Measurements from ENCODE around the gene NKX6-1.

Gene NKX6-1

DNA sequence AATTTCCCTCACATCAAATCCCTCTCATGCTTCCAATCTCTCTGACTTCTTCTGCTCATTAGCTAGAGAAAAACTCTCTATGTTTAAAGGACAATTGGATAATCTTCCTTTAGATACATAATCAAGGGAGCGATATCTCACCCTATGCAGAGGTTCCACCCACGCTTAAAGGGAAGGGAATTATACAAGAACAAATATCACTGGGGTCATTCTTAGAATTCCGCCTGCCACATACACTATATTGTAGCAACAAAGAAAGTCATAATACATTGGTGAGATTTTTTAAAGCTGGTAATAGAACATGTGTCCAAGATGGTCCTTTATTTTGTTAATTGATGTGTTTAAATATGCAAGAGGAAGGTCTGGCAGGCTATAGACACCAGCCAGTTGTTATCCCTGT, 31.5 kb downstream of the NKX6-1 start:
- no peak overlapping the region for H3K4me3 ChIP-seq (ENCODE audit: low read length)
- TF ChIP-seq, protein P1, sequence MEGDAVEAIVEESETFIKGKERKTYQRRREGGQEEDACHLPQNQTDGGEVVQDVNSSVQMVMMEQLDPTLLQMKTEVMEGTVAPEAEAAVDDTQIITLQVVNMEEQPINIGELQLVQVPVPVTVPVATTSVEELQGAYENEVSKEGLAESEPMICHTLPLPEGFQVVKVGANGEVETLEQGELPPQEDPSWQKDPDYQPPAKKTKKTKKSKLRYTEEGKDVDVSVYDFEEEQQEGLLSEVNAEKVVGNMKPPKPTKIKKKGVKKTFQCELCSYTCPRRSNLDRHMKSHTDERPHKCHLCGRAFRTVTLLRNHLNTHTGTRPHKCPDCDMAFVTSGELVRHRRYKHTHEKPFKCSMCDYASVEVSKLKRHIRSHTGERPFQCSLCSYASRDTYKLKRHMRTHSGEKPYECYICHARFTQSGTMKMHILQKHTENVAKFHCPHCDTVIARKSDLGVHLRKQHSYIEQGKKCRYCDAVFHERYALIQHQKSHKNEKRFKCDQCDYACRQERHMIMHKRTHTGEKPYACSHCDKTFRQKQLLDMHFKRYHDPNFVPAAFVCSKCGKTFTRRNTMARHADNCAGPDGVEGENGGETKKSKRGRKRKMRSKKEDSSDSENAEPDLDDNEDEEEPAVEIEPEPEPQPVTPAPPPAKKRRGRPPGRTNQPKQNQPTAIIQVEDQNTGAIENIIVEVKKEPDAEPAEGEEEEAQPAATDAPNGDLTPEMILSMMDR (IDR thresholded peaks at IDR 0.05; ENCODE audit: low read depth, low read length, poor library complexity, severe bottlenecking), result no peak
- TF ChIP-seq EZH2phosphoT487 (IDR thresholded peaks at IDR 0.05; ENCODE audit: borderline replicate concordance, low read length), result no peak
- no peaks in the 10 kb centered on the region for H3K27me3 ChIP-seq (ENCODE audit: control insufficient read depth, low read length)
- no peak overlapping the region for H3K27ac ChIP-seq (ENCODE audit: low read depth, low read length)
- H4K20me1 ChIP-seq (ENCODE audit: control insufficient read depth, insufficient read depth, low read depth, low read length), result no peaks in the 10 kb centered on the region
- H3K9me3 ChIP-seq (ENCODE audit: control insufficient read depth, insufficient read depth, low read length), result no peaks in the 10 kb centered on the region
- no peaks in the 10 kb centered on the region for H3F3A ChIP-seq (ENCODE audit: control insufficient read depth, insufficient read depth)
- H3K4me2 ChIP-seq (ENCODE audit: low read length), result no peak overlapping the region
- H3K36me3 ChIP-seq (ENCODE audit: control insufficient read depth, low read length), result no peaks in the 10 kb centered on the region
- H3K9me2 ChIP-seq (replicated peaks; ENCODE audit: control insufficient read depth, low read length), result no peaks in the 10 kb centered on the region
- H3K4me1 ChIP-seq (ENCODE audit: control insufficient read depth, low read length), result no peaks in the 10 kb centered on the region
- no peaks in the 10 kb centered on the region for H3K79me2 ChIP-seq (ENCODE audit: control insufficient read depth, low read length)

DNA sequence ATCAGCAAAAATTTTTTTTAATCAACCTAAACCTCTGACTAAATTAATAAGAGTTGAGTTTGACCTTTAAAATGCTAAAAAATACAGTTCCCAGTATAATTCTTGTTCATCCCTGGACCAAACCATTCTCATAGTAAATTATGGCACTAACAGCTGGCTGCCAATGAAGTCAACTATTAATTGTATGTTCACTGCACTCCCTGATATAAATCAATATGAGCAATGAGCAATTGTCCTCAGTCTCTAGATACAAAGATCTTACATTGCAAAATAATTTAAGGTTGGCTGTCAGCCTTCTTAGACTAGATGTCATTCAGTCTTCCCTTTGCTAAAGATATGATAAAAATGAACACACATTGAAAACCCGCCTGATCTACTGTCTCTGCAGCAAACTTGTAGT, 39.3 kb downstream of the NKX6-1 start:
- H3F3A ChIP-seq (ENCODE audit: control insufficient read depth, insufficient read depth), result no peaks in the 10 kb centered on the region
- no peak overlapping the region for H3K4me3 ChIP-seq (ENCODE audit: low read length)
- no peaks in the 10 kb centered on the region for H3K79me2 ChIP-seq (ENCODE audit: control insufficient read depth, low read length)
- no peaks in the 10 kb centered on the region for H3K36me3 ChIP-seq (ENCODE audit: control insufficient read depth, low read length)
- no peak overlapping the region for H3K4me2 ChIP-seq (ENCODE audit: low read length)
- H3K9me2 ChIP-seq (replicated peaks; ENCODE audit: control insufficient read depth, low read length), result no peaks in the 10 kb centered on the region
- no peaks in the 10 kb centered on the region for H4K20me1 ChIP-seq (ENCODE audit: control insufficient read depth, insufficient read depth, low read depth, low read length)
- no peaks in the 10 kb centered on the region for H3K27me3 ChIP-seq (ENCODE audit: control insufficient read depth, low read length)
- no peak for TF ChIP-seq EZH2phosphoT487 (IDR thresholded peaks at IDR 0.05; ENCODE audit: borderline replicate concordance, low read length)
- TF ChIP-seq, protein P1 (IDR thresholded peaks at IDR 0.05; ENCODE audit: low read depth, low read length, poor library complexity, severe bottlenecking), result no peak
- no peaks in the 10 kb centered on the region for H3K9me3 ChIP-seq (ENCODE audit: control insufficient read depth, insufficient read depth, low read length)
- no peak overlapping the region for H3K27ac ChIP-seq (ENCODE audit: low read depth, low read length)
- H3K4me1 ChIP-seq (ENCODE audit: control insufficient read depth, low read length), result no peaks in the 10 kb centered on the region

DNA sequence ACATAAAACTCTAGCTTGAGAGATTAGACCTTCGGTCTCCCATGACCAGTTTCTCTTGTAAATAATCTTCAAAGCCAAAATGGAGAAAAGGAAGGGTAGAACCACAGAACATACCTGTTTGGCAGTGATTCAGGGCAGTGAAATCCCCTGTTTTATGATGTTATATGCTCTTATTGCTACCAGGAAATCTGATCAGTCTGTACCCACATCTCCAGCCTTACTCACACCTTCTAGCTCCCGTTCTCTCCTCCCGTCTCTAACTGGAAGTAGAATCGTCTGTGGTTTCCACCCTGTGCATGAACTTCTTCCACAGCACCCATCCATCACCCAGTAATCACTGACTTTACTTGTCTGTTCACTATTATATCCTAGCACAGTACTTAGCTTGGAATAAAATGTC, 42.9 kb downstream of the NKX6-1 start:
- Histone ChIP-seq H3F3A (ENCODE audit: control insufficient read depth, insufficient read depth) (no peaks in the 10 kb centered on the region), H3K79me2 (ENCODE audit: control insufficient read depth, low read length) (no peaks in the 10 kb centered on the region), H3K27ac (ENCODE audit: low read depth, low read length) (no peak overlapping the region), H3K27me3 (ENCODE audit: control insufficient read depth, low read length) (no peaks in the 10 kb centered on the region), H3K9me3 (ENCODE audit: control insufficient read depth, insufficient read depth, low read length) (no peaks in the 10 kb centered on the region), H3K36me3 (ENCODE audit: control insufficient read depth, low read length) (no peaks in the 10 kb centered on the region), H3K4me2 (ENCODE audit: low read length) (no peak overlapping the region), H4K20me1 (ENCODE audit: control insufficient read depth, insufficient read depth, low read depth, low read length) (no peaks in the 10 kb centered on the region), H3K4me3 (ENCODE audit: low read length) (no peak overlapping the region), H3K4me1 (ENCODE audit: control insufficient read depth, low read length) (no peaks in the 10 kb centered on the region), H3K9me2 (replicated peaks; ENCODE audit: control insufficient read depth, low read length) (no peaks in the 10 kb centered on the region)
- TF ChIP-seq EZH2phosphoT487 (IDR thresholded peaks at IDR 0.05; ENCODE audit: borderline replicate concordance, low read length), result no peak
- TF ChIP-seq, protein P1 (IDR thresholded peaks at IDR 0.05; ENCODE audit: low read depth, low read length, poor library complexity, severe bottlenecking), result no peak

DNA sequence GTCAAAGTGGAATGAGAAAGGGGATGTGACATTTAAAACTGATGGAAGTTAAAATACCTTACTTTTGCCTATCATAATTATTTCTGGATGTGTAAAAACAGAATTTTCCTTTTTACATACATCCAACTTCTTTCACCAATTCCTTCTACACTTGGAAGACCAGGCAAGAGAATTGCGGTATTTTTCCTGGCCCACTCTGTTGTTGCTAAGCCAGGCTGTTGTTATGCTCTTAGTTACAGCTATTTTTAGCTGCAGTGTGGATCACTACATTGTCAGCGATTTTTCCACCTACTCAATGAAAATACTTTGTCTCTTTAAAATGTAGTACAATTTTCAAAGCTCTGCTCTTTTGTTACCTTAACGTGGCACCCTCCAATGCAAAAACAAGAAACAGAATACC, 43.4 kb downstream of the NKX6-1 start:
- TF ChIP-seq, protein P1 (IDR thresholded peaks at IDR 0.05; ENCODE audit: low read depth, low read length, poor library complexity, severe bottlenecking), result no peak
- H3K9me3 ChIP-seq (ENCODE audit: control insufficient read depth, insufficient read depth, low read length), result no peaks in the 10 kb centered on the region
- no peaks in the 10 kb centered on the region for H3K36me3 ChIP-seq (ENCODE audit: control insufficient read depth, low read length)
- H3K79me2 ChIP-seq (ENCODE audit: control insufficient read depth, low read length), result no peaks in the 10 kb centered on the region
- no peaks in the 10 kb centered on the region for H3K27me3 ChIP-seq (ENCODE audit: control insufficient read depth, low read length)
- no peak overlapping the region for H3K4me2 ChIP-seq (ENCODE audit: low read length)
- no peaks in the 10 kb centered on the region for H3K4me1 ChIP-seq (ENCODE audit: control insufficient read depth, low read length)
- no peaks in the 10 kb centered on the region for H3K9me2 ChIP-seq (replicated peaks; ENCODE audit: control insufficient read depth, low read length)
- H3K27ac ChIP-seq (ENCODE audit: low read depth, low read length), result no peak overlapping the region
- H4K20me1 ChIP-seq (ENCODE audit: control insufficient read depth, insufficient read depth, low read depth, low read length), result no peaks in the 10 kb centered on the region
- H3K4me3 ChIP-seq (ENCODE audit: low read length), result no peak overlapping the region
- H3F3A ChIP-seq (ENCODE audit: control insufficient read depth, insufficient read depth), result no peaks in the 10 kb centered on the region
